CD4-positive, alpha-beta memory T cell (primary cell): ENCODE data around the gene DDX11. TPM values are rescaled to one million over a fixed set of nuclear protein-coding genes. Genes with fewer than 3 reads are reported as not detected.
"Not testable (repeated sequence)": the region's sequence is repeated elsewhere in the genome, so short reads cannot be mapped to it uniquely, and the experiment has no call there.

Experiments used
- CTCF ChIA-PET: fragments of 350-600 bp; sonication (Branson Sonifier 250); formaldehyde crosslinking; loops from one replicate; lab custom pipeline; 2021; ENCODE audit warnings: inconsistent platforms; ENCODE audit not compliant: partially characterized antibody; lab: Charles Lee
- POLR2A ChIA-PET: fragments of 350-600 bp; sonication (Branson Sonifier 250); formaldehyde crosslinking; loops from one replicate; lab custom pipeline; 2021; ENCODE audit not compliant: partially characterized antibody; lab: Charles Lee
- DNase-seq, 5 donors: peaks; one replicate each; pipeline versions ENCODE4 v3.0.0 to v3.0.0-alpha.2; 2020 to 2022; ENCODE audit warnings: mixed read lengths in 1 of 5
- H3K27ac ChIP-seq: one replicate; pipeline ENCODE4 v1.7.0; 2013; ENCODE audit warnings: low read depth, low read length
- H3K27me3 ChIP-seq: 2 replicates; pipeline ENCODE4 v1.7.0; 2013; ENCODE audit warnings: mild to moderate bottlenecking, low read length, moderate library complexity; ENCODE audit not compliant: insufficient read depth
- H3K36me3 ChIP-seq: 2 replicates; pipeline ENCODE4 v1.7.0; 2013; ENCODE audit warnings: mild to moderate bottlenecking, low read length, moderate library complexity; ENCODE audit not compliant: insufficient read depth
- H3K4me1 ChIP-seq: 2 replicates; pipeline ENCODE4 v1.7.0; 2013; ENCODE audit warnings: mild to moderate bottlenecking, low read length, moderate library complexity; ENCODE audit not compliant: insufficient read depth
- H3K4me3 ChIP-seq, 2 donors: one replicate each; pipeline ENCODE4 v1.7.0; 2013; ENCODE audit warnings: low read length in 2 of 2, mild to moderate bottlenecking in 1 of 2
- H3K9me3 ChIP-seq, 2 donors: one replicate each; pipeline ENCODE4 v1.7.0; 2013; ENCODE audit warnings: low read length in 2 of 2, control low read depth in 1 of 2; ENCODE audit not compliant: control insufficient read depth in 1 of 2
- H3K27ac Mint-ChIP-seq, 7 donors: one replicate each; pipeline ENCODE4 v1.8.0; 2020 to 2021; ENCODE audit warnings: mixed read lengths in 7 of 7, mild to moderate bottlenecking in 6 of 7, inconsistent platforms in 3 of 7, moderate library complexity in 3 of 7
- H3K27me3 Mint-ChIP-seq, 2 donors: one replicate each; pipeline ENCODE4 v1.8.0; 2020 to 2021; ENCODE audit warnings: mixed read lengths in 2 of 2
- H3K36me3 Mint-ChIP-seq, 2 donors: one replicate each; pipeline ENCODE4 v1.8.0; 2020 to 2021; ENCODE audit warnings: mixed read lengths in 2 of 2, inconsistent platforms in 1 of 2, mild to moderate bottlenecking in 1 of 2
- H3K4me1 Mint-ChIP-seq, 4 donors: one replicate each; pipeline ENCODE4 v1.8.0; 2020 to 2021; ENCODE audit warnings: mixed read lengths in 4 of 4, mild to moderate bottlenecking in 1 of 4
- H3K4me3 Mint-ChIP-seq, 8 donors: one replicate each; pipeline ENCODE4 v1.8.0; 2020 to 2021; ENCODE audit warnings: mixed read lengths in 8 of 8, mild to moderate bottlenecking in 7 of 8, moderate library complexity in 6 of 8, inconsistent platforms in 3 of 8
- H3K9me3 Mint-ChIP-seq, 8 donors: one replicate each; pipeline ENCODE4 v1.8.0; 2020 to 2021; ENCODE audit warnings: mixed read lengths in 8 of 8, mild to moderate bottlenecking in 5 of 8, inconsistent platforms in 3 of 8, moderate library complexity in 1 of 8
- intact Hi-C: fragments of 100-400 bp; cut with micrococcal nuclease; formaldehyde crosslinking; loops from one replicate; pipeline ENCODE4 v1.15.1; 2023
- polyA plus RNA-seq, 2 donors: library from polyadenylated mRNA; unstranded; fragments of 300-500 nt; fragmentation: Illumina TruSeq; gene quantifications; one replicate each; pipeline ENCODE4 v1.2.3, GENCODE V29; 2021
- total RNA-seq, 2 experiments: library from RNA; stranded (reverse); gene quantifications; one replicate each; pipeline ENCODE4 v1.2.3, GENCODE V29; 2021

DDX11 gene
- total and polyA plus RNA-seq, 4 experiments from 2014 or later, result 5.1 to 45.8 (median 29.8) TPM

- Histone ChIP-seq H3K27me3 (no peaks in the 10 kb centered on the region), H3K36me3 (no peaks in the 10 kb centered on the region), H3K9me3 (no peaks in the 10 kb centered on the region), H3K4me3 (no peak overlapping the region), H3K4me1 (no peaks in the 10 kb centered on the region), H3K27ac (no peak overlapping the region)
- Mint-ChIP-seq H3K9me3 (no peaks in the 10 kb centered on the region), H3K36me3 (peaks cover 2 to 9% of the 10 kb centered on the region in 2 donors), H3K27me3 (peaks cover 2 to 10% of the 10 kb centered on the region in 2 donors), H3K4me3 (no peak overlapping the region), H3K4me1 (no peaks in the 10 kb centered on the region), H3K27ac (peak overlapping the region in 1 of 7 donors; percentile 83)
- CTCF ChIA-PET, result no interaction called here
- intact Hi-C loops, result no loop called here
- POLR2A ChIA-PET, result no interaction called here
- no peak for DNase-seq
Observed at GRCh38 chr12:31106101-31106803, 32.6 kb downstream of the DDX11 start.

- CTCF ChIA-PET, H3K4me1 Mint-ChIP-seq, H3K4me1 ChIP-seq, H3K4me3 ChIP-seq, H3K4me3 Mint-ChIP-seq, H3K27ac ChIP-seq, H3K9me3 ChIP-seq, DNase-seq, POLR2A ChIA-PET, H3K9me3 Mint-ChIP-seq, H3K36me3 Mint-ChIP-seq, H3K27me3 ChIP-seq, H3K36me3 ChIP-seq, intact Hi-C loops, H3K27ac Mint-ChIP-seq: not testable (repeated sequence)
- H3K27me3 Mint-ChIP-seq, result peaks cover 4 to 20% of the 10 kb centered on the region in 2 donors
Observed at GRCh38 chr12:31109773-31110172, 36.1 kb downstream of the DDX11 start.

GRCh38 chr12:31110263-31110662 is 36.6 kb downstream of the DDX11 start:
- H3K27me3 Mint-ChIP-seq, result peaks cover 4 to 22% of the 10 kb centered on the region in 2 donors
- H3K36me3 Mint-ChIP-seq, H3K4me1 ChIP-seq, DNase-seq, H3K4me1 Mint-ChIP-seq, CTCF ChIA-PET, H3K9me3 Mint-ChIP-seq, POLR2A ChIA-PET, H3K27ac ChIP-seq, H3K9me3 ChIP-seq, H3K36me3 ChIP-seq, H3K4me3 ChIP-seq, intact Hi-C loops, H3K4me3 Mint-ChIP-seq, H3K27me3 ChIP-seq, H3K27ac Mint-ChIP-seq: not testable (repeated sequence)

GRCh38 chr12:31115092-31115601 is 41.5 kb downstream of the DDX11 start:
- H3K9me3 ChIP-seq, H3K4me3 ChIP-seq, H3K36me3 Mint-ChIP-seq, H3K4me3 Mint-ChIP-seq, H3K27ac Mint-ChIP-seq, H3K9me3 Mint-ChIP-seq, H3K36me3 ChIP-seq, POLR2A ChIA-PET, DNase-seq, H3K27me3 ChIP-seq, H3K27ac ChIP-seq: not testable (repeated sequence)
- H3K4me1 Mint-ChIP-seq, result peaks cover 0 to 30% (median 2%) of the 10 kb centered on the region in 4 donors
- H3K4me1 ChIP-seq, result peaks cover 24% of the 10 kb centered on the region
- intact Hi-C loops, result loop anchor here (5.0 kb wide), 2 partner anchors 157 to 212 kb away; partner anchors contain the start of gene SINHCAF
- CTCF ChIA-PET, result interaction anchor here (1.1 kb wide), 1 partner anchor 8 kb away, joined by 4 read pairs; no protein-coding TSS in a partner anchor
- H3K27me3 Mint-ChIP-seq, result peaks cover 2 to 35% of the 10 kb centered on the region in 2 donors

- Mint-ChIP-seq H3K4me3 (peak overlapping the region; percentile 70 to 91 (median 81)), H3K4me1 (peaks cover 0 to 35% (median 2%) of the 10 kb centered on the region in 4 donors), H3K27me3 (peaks cover 2 to 33% of the 10 kb centered on the region in 2 donors)
- DNase-seq, H3K4me3 ChIP-seq, H3K27ac ChIP-seq, H3K27me3 ChIP-seq, H3K36me3 Mint-ChIP-seq, H3K9me3 Mint-ChIP-seq, POLR2A ChIA-PET, H3K27ac Mint-ChIP-seq, H3K9me3 ChIP-seq, H3K36me3 ChIP-seq: not testable (repeated sequence)
- CTCF ChIA-PET, result interaction anchor here (1.6 kb wide), 1 partner anchor 155 kb away, joined by 9 read pairs; no protein-coding TSS in a partner anchor
- intact Hi-C loops, result loop anchor here (1.0 to 5.0 kb wide), 3 partner anchors 121 to 210 kb away; partner anchors contain the start of gene SINHCAF
- peaks cover 24% of the 10 kb centered on the region for H3K4me1 ChIP-seq
Observed at GRCh38 chr12:31116846-31117202, 43.2 kb downstream of the DDX11 start.

DNA sequence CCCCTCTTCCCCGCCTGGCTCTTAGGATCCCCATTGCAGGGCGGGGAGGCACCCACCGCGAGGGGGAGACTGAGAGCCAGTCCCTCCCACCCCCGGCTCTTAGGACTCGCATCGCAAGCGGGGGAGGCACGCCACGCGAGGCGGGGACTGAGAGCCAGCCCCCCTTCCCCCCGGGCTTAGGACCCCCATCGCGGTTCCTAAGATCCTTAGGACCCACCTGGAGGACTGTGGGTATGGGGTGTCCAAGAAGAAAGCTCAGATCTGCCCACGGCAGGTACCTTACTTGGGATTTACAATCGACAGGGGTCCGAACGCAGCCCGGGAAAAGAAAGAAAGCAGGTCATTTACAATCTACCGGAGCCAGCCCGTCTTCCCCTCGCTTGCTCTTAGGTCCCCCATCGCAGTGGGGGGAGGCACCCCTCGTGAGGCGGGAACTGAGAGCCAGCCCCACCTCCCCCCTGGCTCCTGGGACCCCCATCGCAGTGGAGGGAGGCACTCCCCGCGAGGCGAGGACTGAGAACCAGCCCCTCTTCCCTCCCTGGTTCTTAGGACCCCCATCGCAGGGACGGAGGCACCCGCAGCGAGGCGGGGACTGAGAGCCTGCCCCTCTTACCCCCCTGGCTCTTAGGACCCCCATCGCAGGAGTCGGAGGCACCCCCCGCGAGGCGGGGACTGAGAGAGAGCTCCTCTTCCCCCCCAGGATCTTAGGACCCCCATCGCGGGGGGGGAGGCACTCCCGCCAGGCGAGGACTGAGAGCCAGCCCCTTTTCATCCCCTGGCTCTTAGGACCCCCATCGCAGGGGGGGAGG is 43.7 kb downstream of the DDX11 start:
- Histone ChIP-seq H3K4me3 (peak overlapping the region; percentile 22 to 62), H3K36me3 (no peaks in the 10 kb centered on the region), H3K27me3 (no peaks in the 10 kb centered on the region), H3K4me1 (peaks cover 24% of the 10 kb centered on the region), H3K9me3 (no peaks in the 10 kb centered on the region), H3K27ac (peak overlapping the region; percentile 4)
- peak; percentile 39 to 54 (median 45) for DNase-seq
- H3K4me3 Mint-ChIP-seq, result peak overlapping the region; percentile 70 to 91 (median 81)
- no peaks in the 10 kb centered on the region for H3K36me3 Mint-ChIP-seq
- peaks cover 0 to 35% (median 2%) of the 10 kb centered on the region in 4 donors for H3K4me1 Mint-ChIP-seq
- H3K27ac Mint-ChIP-seq, result peak overlapping the region in 3 of 7 donors; percentile 24 to 72 (median 36)
- ChIA-PET CTCF (interaction anchor here (1.6 kb wide), 1 partner anchor 154 kb away, joined by 9 read pairs; no protein-coding TSS in a partner anchor), POLR2A (no interaction called here)
- no peaks in the 10 kb centered on the region for H3K9me3 Mint-ChIP-seq
- intact Hi-C loops, result loop anchor here (1.0 to 5.0 kb wide), 3 partner anchors 121 to 210 kb away; partner anchors contain the start of gene SINHCAF
- peaks cover 2 to 33% of the 10 kb centered on the region in 2 donors for H3K27me3 Mint-ChIP-seq
